Stimulated activated CD4-positive, alpha-beta T cell treated with anti-CD3 and anti-CD28 coated beads, Interleukin-1b, Interleukin-23, amount 100 ng/mL, for 4 hours (primary cell): Measurements from ENCODE around the gene HMOX2.

Source experiments
- DNase-seq, 2 donors: peaks; one replicate each; pipeline ENCODE4 v3.0.0-alpha.2; 2020; ENCODE audit warnings: low read depth in 2 of 2

Gene HMOX2

DNA sequence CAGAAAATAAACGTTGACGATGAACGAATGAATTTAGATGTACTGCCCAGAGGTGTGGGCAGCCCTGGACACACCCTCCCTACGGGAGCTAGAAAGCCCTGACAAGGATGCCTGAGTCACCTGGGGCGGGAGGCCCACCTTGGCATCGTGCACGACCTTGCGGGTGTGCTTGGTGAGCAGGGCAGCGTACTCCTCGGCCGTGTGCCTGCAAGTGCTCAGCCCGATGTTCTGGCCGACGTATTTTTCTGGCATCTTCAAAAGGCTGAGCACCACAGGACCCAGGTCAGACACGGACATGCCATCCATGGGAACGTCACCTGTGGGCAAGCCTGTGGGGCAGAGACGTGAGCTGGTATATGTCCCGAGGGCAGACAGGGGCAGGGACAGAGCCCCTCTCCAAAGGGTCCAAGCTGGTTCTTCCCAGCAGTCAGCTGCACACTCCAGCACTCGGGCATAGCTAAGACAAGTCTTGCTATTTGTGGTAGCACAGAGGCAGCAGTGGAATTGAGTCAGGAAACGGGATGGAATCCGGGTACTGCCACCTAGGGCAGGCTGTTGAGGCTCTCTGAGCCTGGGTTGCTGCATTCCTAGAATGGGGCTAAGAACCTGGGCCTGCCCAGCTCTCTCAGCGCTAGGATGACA lies 12.6 kb upstream of the HMOX2 start:
- no peak for DNase-seq

GRCh38 chr16:4465977-4466779 lies 10.0 kb upstream of the HMOX2 start:
- peak; percentile 18 to 31 for DNase-seq

DNA sequence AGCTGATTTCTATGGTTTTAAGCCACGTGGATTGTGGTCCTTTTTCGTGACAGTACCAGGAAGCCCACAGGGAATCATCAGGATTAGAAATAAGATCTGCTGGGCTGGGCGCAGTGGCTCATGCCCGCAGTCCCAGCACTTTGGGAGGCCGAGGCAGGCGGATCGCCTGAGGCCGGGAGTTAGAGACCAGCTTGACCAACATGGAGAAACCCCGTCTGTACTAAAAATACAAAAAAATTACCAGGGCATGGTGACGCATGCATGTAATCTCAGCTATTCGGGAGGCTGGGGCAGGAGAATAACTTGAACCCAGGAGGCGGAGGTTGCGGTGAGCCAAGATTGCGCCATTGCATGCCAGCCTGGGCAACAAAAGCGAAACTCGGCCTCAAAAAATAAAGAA lies 8.3 kb upstream of the HMOX2 start:
- no peak for DNase-seq

DNA sequence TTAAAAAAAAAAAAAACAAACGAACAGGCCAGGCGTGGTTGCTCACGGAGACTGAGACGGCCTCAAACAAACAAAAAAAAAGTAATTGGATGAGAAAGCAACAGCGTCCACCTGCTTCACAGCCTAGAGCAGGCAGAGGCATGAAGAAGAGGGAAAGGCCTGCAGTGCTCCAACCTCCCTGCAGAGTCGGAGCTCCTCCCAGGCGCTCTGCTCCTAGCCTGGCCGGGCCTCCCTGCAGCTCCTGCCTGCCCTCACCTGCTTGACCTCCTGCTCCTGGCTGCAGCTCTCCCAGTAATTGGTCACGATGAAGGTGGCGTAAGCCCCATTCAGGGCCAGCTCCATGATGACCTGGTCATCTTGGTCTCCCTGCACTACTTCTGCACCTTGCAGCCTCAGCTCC lies 7.2 kb upstream of the HMOX2 start:
- DNase-seq: no peak

- no peak for DNase-seq
Measured at GRCh38 chr16:4471869-4472268, 4.3 kb upstream of the HMOX2 start.

DNA sequence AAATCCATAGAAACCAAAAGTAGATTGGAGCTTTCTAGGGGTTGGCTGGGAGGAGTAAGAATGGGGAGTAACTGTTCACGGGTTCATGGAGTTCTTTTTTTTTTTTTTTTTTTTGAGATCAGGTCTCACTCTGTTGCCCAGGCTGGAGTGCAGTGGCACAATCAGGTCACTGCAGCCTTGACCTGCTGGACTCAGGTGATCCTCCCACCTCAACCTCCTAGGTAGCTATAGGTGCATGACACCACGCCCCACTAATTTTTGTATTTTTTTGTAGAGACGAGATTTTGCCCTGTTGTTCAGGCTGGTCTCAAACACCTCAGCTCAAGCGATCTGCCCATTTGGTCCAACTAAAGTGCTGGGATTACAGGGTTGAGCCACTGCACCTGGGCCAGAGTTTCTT lies 3.3 kb upstream of the HMOX2 start:
- DNase-seq: no peak

GRCh38 chr16:4474192-4474961 lies 1.8 kb upstream of the HMOX2 start, which contains the start of gene NMRAL1:
Gene NMRAL1 (minus strand): TSS chr16:4474625. CDS start chr16:4474132, 493 bp downstream.
- DNase-seq: peak; percentile 54 to 75

GRCh38 chr16:4477966-4478365 lies 1.8 kb downstream of the HMOX2 start:
- DNase-seq: no peak

- no peak for DNase-seq
Measured at GRCh38 chr16:4481526-4481925, 5.3 kb downstream of the HMOX2 start.

- no peak for DNase-seq
Measured at GRCh38 chr16:4481963-4482362, 5.8 kb downstream of the HMOX2 start.

DNA sequence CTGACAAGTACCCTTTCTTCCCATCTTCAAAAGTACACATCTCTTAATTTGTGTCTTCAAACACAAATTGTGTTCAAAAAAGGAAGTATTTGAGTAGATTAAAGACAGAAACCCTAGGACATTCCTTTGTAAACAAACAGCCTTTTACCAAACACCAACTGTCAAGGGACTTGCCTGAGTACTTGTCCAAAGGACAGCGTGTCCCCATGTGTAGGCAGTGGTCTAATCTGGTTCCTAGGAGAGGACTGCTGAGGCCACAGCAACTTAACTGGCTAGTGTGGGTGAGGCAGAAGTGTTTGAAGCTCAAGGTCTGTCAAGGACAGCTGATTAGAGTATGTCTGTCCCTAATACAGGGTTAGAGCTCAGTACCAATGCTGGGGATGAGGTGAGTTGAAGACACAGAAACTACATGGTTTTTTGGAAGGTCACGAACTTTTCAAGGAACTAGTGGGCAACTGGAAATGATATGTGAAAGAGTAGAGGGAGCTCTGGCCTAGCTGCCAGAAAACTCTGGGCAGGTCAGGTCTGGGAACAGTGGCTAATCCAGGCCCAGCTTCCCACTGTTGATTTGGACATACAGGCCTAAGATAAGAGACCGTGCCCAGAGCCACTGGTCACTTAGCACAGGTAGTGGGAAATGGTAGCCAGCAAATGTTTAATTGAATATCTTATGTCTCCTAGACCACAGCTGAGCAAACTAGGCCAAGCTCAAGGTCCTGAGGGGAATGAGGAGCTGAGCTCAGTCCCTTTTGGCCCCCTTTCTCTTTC lies 10.1 kb downstream of the HMOX2 start:
- DNase-seq: no peak

DNA sequence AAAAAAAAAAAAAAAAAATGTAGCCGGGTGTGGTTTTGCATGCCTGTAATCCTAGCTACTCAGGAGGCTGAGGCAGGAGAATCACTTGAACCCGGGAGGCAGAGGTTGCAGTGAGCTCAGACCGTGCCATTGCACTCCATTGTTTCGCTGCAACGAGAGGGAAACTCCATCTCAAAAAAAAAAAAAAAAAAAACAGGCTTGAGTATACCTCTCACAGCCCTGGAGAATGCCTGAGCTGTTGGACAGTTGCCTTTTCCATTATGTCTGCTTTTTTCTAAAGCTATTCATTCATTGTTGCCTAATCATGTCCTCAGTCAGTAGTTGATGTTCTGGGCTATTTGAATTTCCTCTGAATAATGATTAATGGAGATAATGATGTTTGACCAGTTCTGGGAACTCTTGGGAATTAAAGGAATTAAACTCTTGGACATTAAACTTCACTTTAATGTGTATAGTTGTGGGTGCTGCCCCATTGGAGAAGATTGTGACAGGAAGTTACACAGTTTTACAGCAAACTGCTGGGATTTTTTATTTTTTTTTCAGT lies 11.8 kb downstream of the HMOX2 start:
- no peak for DNase-seq

GRCh38 chr16:4488499-4488967 lies 12.3 kb downstream of the HMOX2 start:
- DNase-seq: no peak

DNA sequence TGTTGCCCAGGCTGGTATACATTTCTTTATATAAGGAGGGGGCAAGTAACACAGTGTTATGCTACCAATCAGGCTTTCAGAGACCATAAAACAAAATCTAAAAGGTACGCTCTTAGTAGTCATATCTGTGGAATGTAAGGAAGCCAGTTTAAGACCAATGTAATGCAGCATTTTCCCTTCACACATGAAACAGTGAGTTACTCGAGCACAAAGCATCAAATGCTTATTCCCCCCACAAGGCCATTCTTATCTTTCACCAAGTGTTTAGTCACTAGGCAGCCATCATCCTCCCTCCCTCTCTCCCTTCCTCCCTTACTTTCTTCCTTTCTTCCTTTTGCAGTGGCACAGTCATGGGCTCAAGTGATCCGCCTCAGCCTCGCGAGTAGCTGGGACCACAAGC lies 12.8 kb downstream of the HMOX2 start:
- DNase-seq: no peak

DNA sequence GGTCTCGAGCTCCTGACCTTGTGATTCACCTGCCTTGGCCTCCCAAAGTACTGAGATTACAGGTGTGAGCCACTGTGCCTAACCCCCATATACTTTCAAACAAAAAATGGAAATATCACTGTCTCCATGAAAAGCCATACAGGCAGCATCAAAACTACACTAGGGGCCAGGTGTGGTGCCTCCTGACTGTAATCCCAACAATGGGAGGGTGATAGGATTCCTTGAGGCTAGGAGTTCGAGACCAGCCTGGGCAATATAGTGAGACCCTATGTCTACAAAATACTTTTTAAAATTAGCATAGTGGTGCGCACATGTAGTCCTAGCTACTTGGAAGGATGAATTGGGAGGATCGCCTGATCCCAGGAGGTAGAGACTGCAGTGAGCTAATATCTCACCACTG lies 15.7 kb downstream of the HMOX2 start:
- no peak for DNase-seq

GRCh38 chr16:4494746-4495490 lies 18.7 kb downstream of the HMOX2 start:
- no peak for DNase-seq

DNA sequence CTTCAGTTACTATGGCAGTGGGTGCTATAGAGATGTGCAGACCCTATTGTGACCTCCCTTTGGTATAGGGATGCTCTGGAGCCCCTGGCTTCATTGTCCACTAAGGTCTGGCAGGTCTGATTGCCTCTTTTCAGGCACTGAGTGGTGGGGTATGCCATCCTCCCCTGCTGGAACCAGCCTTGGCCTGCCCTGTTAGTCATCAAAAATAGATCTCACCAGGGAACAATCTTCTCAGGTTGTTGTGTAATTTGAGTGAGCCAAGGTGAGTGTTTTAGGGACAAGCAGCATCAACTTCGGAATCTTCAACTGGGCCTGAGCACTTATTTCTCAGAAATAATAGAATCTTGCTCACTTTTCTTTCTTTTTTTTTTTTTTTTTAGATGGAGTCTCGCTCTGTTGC lies 19.6 kb downstream of the HMOX2 start:
- no peak for DNase-seq

DNA sequence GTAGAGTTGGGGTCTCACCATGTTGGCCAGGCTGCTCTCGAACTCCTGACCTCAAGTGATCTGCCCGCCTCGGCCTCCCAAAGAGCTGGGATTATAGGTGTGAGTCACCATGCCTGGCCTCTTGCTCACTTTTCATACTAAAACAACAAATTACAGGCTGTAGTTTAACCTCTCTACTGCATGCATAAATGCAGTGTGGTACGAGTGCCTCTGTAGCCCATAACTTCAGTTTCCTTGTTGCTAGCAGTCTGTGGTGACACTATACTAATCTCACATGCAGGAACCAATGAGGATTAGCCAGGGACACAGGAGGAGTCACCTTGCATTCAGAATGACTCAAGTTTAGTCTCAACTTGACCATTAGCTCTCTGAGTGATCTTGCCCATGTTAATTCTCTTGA lies 20.1 kb downstream of the HMOX2 start:
- DNase-seq: no peak

DNA sequence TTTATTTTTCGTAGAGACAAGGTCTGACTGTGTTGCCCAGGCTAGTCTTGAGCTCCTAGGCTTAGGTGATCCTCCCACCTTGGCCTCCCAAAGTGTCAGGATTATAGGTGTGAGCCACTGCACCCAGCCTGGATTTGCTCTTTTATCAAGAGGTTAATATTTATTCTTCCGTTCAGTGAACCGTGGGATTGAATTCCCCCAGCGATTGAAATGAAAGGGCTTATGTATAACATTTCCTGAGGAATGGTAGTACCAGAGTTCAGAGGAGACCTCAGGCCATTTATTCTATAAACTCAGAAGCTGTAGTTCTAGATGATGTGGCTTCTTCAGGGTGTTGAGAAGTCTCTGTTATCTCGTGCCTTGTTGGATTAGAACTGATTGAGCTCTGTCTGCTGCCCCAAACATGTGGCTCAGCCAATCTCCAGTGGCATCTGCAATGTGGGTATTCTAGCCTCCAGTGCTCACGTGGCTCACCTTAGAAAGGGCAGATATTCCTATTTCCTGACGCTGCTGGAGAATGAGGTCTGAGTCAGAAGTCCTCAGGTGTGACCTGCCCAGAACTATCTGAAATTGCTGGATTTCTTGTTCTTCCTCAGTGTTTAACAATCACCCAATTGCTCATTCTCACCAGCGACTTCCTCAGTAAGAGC lies 22.5 kb downstream of the HMOX2 start:
- DNase-seq: no peak

GRCh38 chr16:4499196-4499555 lies 23.0 kb downstream of the HMOX2 start:
- DNase-seq: no peak
